Gastroesophageal sphincter (tissue), 3 donors: ENCODE results near the gene PSMC1.

Experiments
- POLR2A ChIP-seq, 2 donors: fragments of 450-650 bp; IDR thresholded peaks; one replicate each; pipeline ENCODE4 v1.6.1; 2017; ENCODE audit warnings: antibody characterized with exemption in 2 of 2, mild to moderate bottlenecking in 2 of 2, moderate library complexity in 1 of 2
- POLR2AphosphoS5 ChIP-seq: sonication (generic); formaldehyde crosslinking; IDR thresholded peaks from one replicate; pipeline ENCODE4 v1.6.1; 2017; ENCODE audit warnings: antibody characterized with exemption
- TF ChIP-seq, protein P1 (sequence below), 4 experiments: fragments of 200-600 bp in 2 of 4; fragments of 450-650 bp in 2 of 4; sonication (generic) in 1 of 4; IDR thresholded peaks; one replicate each; pipeline ENCODE4 v1.5.1; 2017 to 2019; ENCODE audit warnings: antibody characterized with exemption in 4 of 4, mild to moderate bottlenecking in 2 of 4, moderate library complexity in 2 of 4

DNA sequence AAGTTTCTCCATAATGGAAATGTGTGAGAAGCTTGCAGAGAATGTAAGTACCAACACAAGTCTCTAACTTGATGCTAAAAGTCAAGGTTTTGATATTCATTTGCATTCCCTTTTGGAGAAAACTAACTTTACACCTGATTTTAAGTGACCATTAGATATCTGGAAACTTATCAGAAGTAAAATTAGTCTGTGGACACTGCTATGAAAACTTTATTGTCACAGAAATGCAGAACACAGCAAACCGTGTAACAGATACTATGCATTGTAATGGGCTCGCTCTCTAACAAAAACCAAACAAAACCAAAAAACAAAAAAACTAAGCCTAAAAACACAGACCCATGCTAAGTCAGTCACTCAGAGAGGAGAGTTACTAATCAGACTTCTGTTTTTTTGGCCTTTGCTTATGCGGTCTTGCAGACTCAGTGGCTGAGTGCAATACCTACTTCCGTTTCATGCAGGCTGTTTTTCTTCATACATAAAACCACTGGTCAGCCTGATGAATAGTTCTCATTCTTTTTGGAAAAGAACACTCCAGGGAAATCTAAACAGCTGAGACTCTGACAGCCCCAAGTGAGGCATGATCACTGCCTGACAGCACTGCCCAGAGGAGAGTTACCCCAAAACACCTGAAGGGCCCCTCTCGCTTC, 39.6 kb downstream of the PSMC1 start:
- TF ChIP-seq, protein P1, sequence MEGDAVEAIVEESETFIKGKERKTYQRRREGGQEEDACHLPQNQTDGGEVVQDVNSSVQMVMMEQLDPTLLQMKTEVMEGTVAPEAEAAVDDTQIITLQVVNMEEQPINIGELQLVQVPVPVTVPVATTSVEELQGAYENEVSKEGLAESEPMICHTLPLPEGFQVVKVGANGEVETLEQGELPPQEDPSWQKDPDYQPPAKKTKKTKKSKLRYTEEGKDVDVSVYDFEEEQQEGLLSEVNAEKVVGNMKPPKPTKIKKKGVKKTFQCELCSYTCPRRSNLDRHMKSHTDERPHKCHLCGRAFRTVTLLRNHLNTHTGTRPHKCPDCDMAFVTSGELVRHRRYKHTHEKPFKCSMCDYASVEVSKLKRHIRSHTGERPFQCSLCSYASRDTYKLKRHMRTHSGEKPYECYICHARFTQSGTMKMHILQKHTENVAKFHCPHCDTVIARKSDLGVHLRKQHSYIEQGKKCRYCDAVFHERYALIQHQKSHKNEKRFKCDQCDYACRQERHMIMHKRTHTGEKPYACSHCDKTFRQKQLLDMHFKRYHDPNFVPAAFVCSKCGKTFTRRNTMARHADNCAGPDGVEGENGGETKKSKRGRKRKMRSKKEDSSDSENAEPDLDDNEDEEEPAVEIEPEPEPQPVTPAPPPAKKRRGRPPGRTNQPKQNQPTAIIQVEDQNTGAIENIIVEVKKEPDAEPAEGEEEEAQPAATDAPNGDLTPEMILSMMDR (IDR thresholded peaks at IDR 0.05): no peak
- TF ChIP-seq POLR2A (IDR thresholded peaks at IDR 0.05): no peak
- TF ChIP-seq POLR2AphosphoS5: no peak
